IMR-90 (cell line): ENCODE results near the gene RRP7A. TPM values are rescaled to one million over a fixed set of nuclear protein-coding genes. Genes with fewer than 3 reads are reported as not detected.

Source experiments
- ATAC-seq: fragments of 200-7000 bp; cut with Tn5 transposase; 2 replicates; pipeline ENCODE4 v1.9.1; 2020; ENCODE audit warnings: low read depth, mild to moderate bottlenecking, moderate library complexity
- BruUV-seq: library from RNA; stranded (reverse); fragments of 400-500 nt; replicated peaks from 2 replicates; lab custom pipeline; 2021; lab: Mats Ljungman, UMichigan
- CTCF ChIA-PET: fragments of 300-600 bp; formaldehyde crosslinking; extraction: SDS; loops from one replicate; lab custom pipeline; 2021; ENCODE audit warnings: antibody characterized with exemption; lab: Yijun Ruan, JAX
- POLR2A ChIA-PET: fragments of 300-600 bp; sonication (Branson Sonifier 250); formaldehyde crosslinking; loops from one replicate; lab custom pipeline; 2022; ENCODE audit warnings: antibody characterized with exemption; ENCODE audit not compliant: unreplicated experiment; lab: Charles Lee
- DNase-seq: peaks from one replicate; pipeline ENCODE4 v3.0.0; 2013
- H2AFZ ChIP-seq: replicated peaks from 2 replicates; pipeline ENCODE3; 2013; ENCODE audit warnings: low read length, mild to moderate bottlenecking; ENCODE audit not compliant: poor library complexity
- H2AK5ac ChIP-seq: 2 replicates; pipeline ENCODE4 v1.6.1; 2013; ENCODE audit warnings: low read depth, low read length, inconsistent platforms
- H2AK9ac ChIP-seq: replicated peaks from 2 replicates; pipeline ENCODE3; 2013; ENCODE audit warnings: mild to moderate bottlenecking, low read depth, low read length, moderate library complexity; ENCODE audit not compliant: poor library complexity
- H2BK120ac ChIP-seq: 2 replicates; pipeline ENCODE4 v1.6.1; 2013; ENCODE audit warnings: low read depth, low read length, inconsistent platforms
- H2BK15ac ChIP-seq: 3 replicates; pipeline ENCODE4 v1.6.1; 2013; ENCODE audit warnings: low read depth, low read length, inconsistent platforms
- H2BK20ac ChIP-seq: 2 replicates; pipeline ENCODE4 v1.6.1; 2013; ENCODE audit warnings: low read depth, mild to moderate bottlenecking, inconsistent platforms, low read length, moderate library complexity
- H2BK5ac ChIP-seq: 2 replicates; pipeline ENCODE4 v1.6.1; 2013; ENCODE audit warnings: mild to moderate bottlenecking, low read depth, low read length, inconsistent platforms; ENCODE audit not compliant: poor library complexity, severe bottlenecking
- H3K14ac ChIP-seq: replicated peaks from 2 replicates; pipeline ENCODE4 v1.6.1; 2013; ENCODE audit warnings: low read depth, low read length, inconsistent platforms
- H3K18ac ChIP-seq: 2 replicates; pipeline ENCODE4 v1.6.1; 2013; ENCODE audit warnings: low read depth, low read length, control low read depth
- H3K23ac ChIP-seq: 2 replicates; pipeline ENCODE4 v1.6.1; 2013; ENCODE audit warnings: low read depth, low read length, inconsistent platforms
- H3K27ac ChIP-seq: 2 replicates; pipeline ENCODE4 v1.5.1; 2013; ENCODE audit warnings: mild to moderate bottlenecking, control low read depth, low read length; ENCODE audit not compliant: insufficient read depth
- H3K27me3 ChIP-seq: 2 replicates; pipeline ENCODE4 v1.6.1; 2013; ENCODE audit warnings: low read length; ENCODE audit not compliant: control insufficient read depth, insufficient read depth
- H3K36me3 ChIP-seq: 2 replicates; pipeline ENCODE4 v1.6.1; 2013; ENCODE audit warnings: low read length, mixed read lengths; ENCODE audit not compliant: control insufficient read depth, insufficient read depth
- H3K4ac ChIP-seq: 2 replicates; pipeline ENCODE4 v1.6.1; 2013; ENCODE audit warnings: low read depth, low read length, inconsistent platforms
- H3K4me1 ChIP-seq: 2 replicates; pipeline ENCODE4 v1.6.1; 2013; ENCODE audit warnings: low read length, mixed read lengths; ENCODE audit not compliant: control insufficient read depth, insufficient read depth
- H3K4me2 ChIP-seq: 2 replicates; pipeline ENCODE4 v1.6.1; 2013; ENCODE audit warnings: low read depth, mild to moderate bottlenecking, control low read depth, low read length, moderate library complexity
- H3K4me3 ChIP-seq: 2 replicates; pipeline ENCODE4 v1.5.1; 2013; ENCODE audit warnings: low read depth, mild to moderate bottlenecking, control low read depth, low read length, moderate library complexity; ENCODE audit not compliant: insufficient read depth
- H3K56ac ChIP-seq: 2 replicates; pipeline ENCODE4 v1.6.1; 2013; ENCODE audit warnings: low read length, inconsistent platforms; ENCODE audit not compliant: insufficient read depth; ENCODE audit errors: extremely low read depth
- H3K79me1 ChIP-seq, 2 experiments: 2 replicates each; pipeline ENCODE4 v1.6.1; 2013; ENCODE audit warnings: low read length in 2 of 2, inconsistent platforms in 1 of 2, low read depth in 1 of 2
- H3K9ac ChIP-seq: 2 replicates; pipeline ENCODE4 v1.6.1; 2013; ENCODE audit warnings: low read depth, low read length, control low read depth
- H3K9me1 ChIP-seq: 2 replicates; pipeline ENCODE4 v1.6.1; 2013; ENCODE audit warnings: low read length, inconsistent platforms; ENCODE audit not compliant: insufficient read depth
- H3K9me3 ChIP-seq: 2 replicates; pipeline ENCODE4 v1.6.1; 2013; ENCODE audit warnings: low read length; ENCODE audit not compliant: control insufficient read depth, insufficient read depth
- H4K20me1 ChIP-seq: 2 replicates; pipeline ENCODE4 v1.6.1; 2013; ENCODE audit warnings: low read length, inconsistent platforms; ENCODE audit not compliant: insufficient read depth
- H4K5ac ChIP-seq: 2 replicates; pipeline ENCODE4 v1.6.1; 2013; ENCODE audit warnings: mild to moderate bottlenecking, low read depth, low read length, control low read depth
- H4K8ac ChIP-seq, 2 experiments: 2 replicates each; pipeline ENCODE4 v1.6.1; 2013; ENCODE audit warnings: low read depth in 2 of 2, low read length in 2 of 2, control low read depth in 1 of 2, inconsistent platforms in 1 of 2
- H4K91ac ChIP-seq: 2 replicates; pipeline ENCODE4 v1.6.1; 2013; ENCODE audit warnings: low read depth, low read length, inconsistent platforms; ENCODE audit not compliant: insufficient read depth
- BHLHE40 ChIP-seq: fragments of 150-350 bp; IDR thresholded peaks from 2 replicates; pipeline ENCODE4 v1.6.1; 2016; ENCODE audit warnings: mild to moderate bottlenecking, low read depth, low read length
- CEBPB ChIP-seq: IDR thresholded peaks from 2 replicates; pipeline ENCODE4 v1.6.1; 2012; ENCODE audit warnings: low read depth, low read length, improper control_type of control experiment
- CHD1 ChIP-seq: IDR thresholded peaks from 2 replicates; pipeline ENCODE4 v1.6.1; 2012; ENCODE audit warnings: low read depth, low read length, improper control_type of control experiment
- CTCF ChIP-seq: conservative IDR thresholded peaks from 2 replicates; pipeline ENCODE4 v1.5.1; 2012; ENCODE audit warnings: mild to moderate bottlenecking, low read depth, low read length, improper control_type of control experiment
- ELK1 ChIP-seq: fragments of 150-350 bp; IDR thresholded peaks from 2 replicates; pipeline ENCODE4 v1.6.1; 2016; ENCODE audit warnings: low read depth, mild to moderate bottlenecking, low read length, moderate library complexity, borderline replicate concordance
- FOS ChIP-seq: fragments of 150-350 bp; IDR thresholded peaks from 2 replicates; pipeline ENCODE4 v1.6.1; 2016; ENCODE audit warnings: low read depth, low read length
- MAZ ChIP-seq: IDR thresholded peaks from 2 replicates; pipeline ENCODE4 v1.6.1; 2012; ENCODE audit warnings: low read depth, mild to moderate bottlenecking, low read length, improper control_type of control experiment, moderate library complexity, borderline replicate concordance
- POLR2A ChIP-seq: IDR thresholded peaks from 2 replicates; pipeline ENCODE4 v1.6.1; 2012; ENCODE audit warnings: mild to moderate bottlenecking, low read depth, low read length
- RAD21 ChIP-seq: IDR thresholded peaks from 2 replicates; pipeline ENCODE4 v1.6.1; 2012; ENCODE audit warnings: low read length, improper control_type of control experiment
- RCOR1 ChIP-seq: IDR thresholded peaks from 2 replicates; pipeline ENCODE4 v1.6.1; 2012; ENCODE audit warnings: mild to moderate bottlenecking, low read length, improper control_type of control experiment; ENCODE audit not compliant: insufficient replicate concordance
- USF2 ChIP-seq: fragments of 150-350 bp; IDR thresholded peaks from 2 replicates; pipeline ENCODE4 v1.6.1; 2017; ENCODE audit warnings: mild to moderate bottlenecking, antibody characterized with exemption, low read length, low read depth
- WGBS, 2 experiments: methylation state at CpG; one replicate each; pipeline versions ENCODE4 v1.1.5 to v1.1.7; 2013; ENCODE audit warnings: missing lambda C conversion rate in 2 of 2; ENCODE audit not compliant: insufficient read length in 1 of 2; ENCODE audit errors: extremely low coverage in 2 of 2; 5-methylcytosine and 5-hydroxymethylcytosine counted together
- dilution Hi-C: fragments of 300-500 bp; cut with HindIII; formaldehyde crosslinking; loops from one replicate; pipeline ENCODE4 v1.14.3; 2018; ENCODE audit warnings: low sequenced_read_pairs; ENCODE audit not compliant: unreplicated experiment
- in situ Hi-C: fragments of 300-500 bp; cut with MboI; formaldehyde crosslinking; loops from 3 replicates; pipeline ENCODE4 v1.14.3; 2019; ENCODE audit warnings: low sequenced_read_pairs, inconsistent platforms, mixed read lengths
- intact Hi-C: fragments of 100-400 bp; cut with micrococcal nuclease; formaldehyde crosslinking; loops from 2 replicates; pipeline ENCODE4 v1.10.0; 2022
- polyA plus RNA-seq, 3 experiments: library from polyadenylated mRNA; depleted of rRNA; stranded (reverse); fragments of >200 nt; gene quantifications; 2 replicates each; pipeline ENCODE4 v1.2.3, GENCODE V29; 2012; ENCODE audit warnings: low replicate concordance in 1 of 3
- total RNA-seq: library from RNA; depleted of rRNA; stranded (reverse); fragments of >200 nt; gene quantifications from 2 replicates; pipeline ENCODE4 v1.2.3, GENCODE V29; 2012

RRP7A gene
- total and polyA plus RNA-seq, 2 of the 4 experiments (the other 2 are of a cell fraction): 25.5 to 29.2 TPM

GRCh38 chr22:42475122-42475521 lies 44.5 kb downstream of the RRP7A start:
- no peak overlapping the region for H3K4me2 ChIP-seq
- BruUV-seq: no TSS peak
- no peak for ATAC-seq
- no peaks in the 10 kb centered on the region for H3K9me3 ChIP-seq
- CTCF ChIA-PET: no interaction called here
- no peak for DNase-seq
- H4K91ac ChIP-seq: no peak overlapping the region
- H3K14ac ChIP-seq: no peak overlapping the region
- no peak overlapping the region for H3K23ac ChIP-seq
- no peak overlapping the region for H3K4me3 ChIP-seq
- in situ Hi-C loops (no loop called here), dilution Hi-C loops (no loop called here), intact Hi-C loops (loop anchor here (10.0 kb wide), 1 partner anchor 380 kb away; the partner anchor contains the start of gene NDUFA6)
- no peak overlapping the region for H2BK20ac ChIP-seq
- H4K5ac ChIP-seq: no peak overlapping the region
- no peaks in the 10 kb centered on the region for H3K36me3 ChIP-seq
- no peak overlapping the region for H2AFZ ChIP-seq
- peaks cover 19% of the 10 kb centered on the region for H3K27me3 ChIP-seq
- WGBS, 2 experiments: 73% methylated on average over 2 of the region's 2 CpGs; no CpG with 5 or more reads in 1 of the 2 experiments
- no peak overlapping the region for H2AK5ac ChIP-seq
- no peak overlapping the region for H3K18ac ChIP-seq
- no peak overlapping the region for H3K56ac ChIP-seq
- H4K8ac ChIP-seq: no peak overlapping the region
- no peak overlapping the region for H2BK15ac ChIP-seq
- no peak overlapping the region for H3K9ac ChIP-seq
- TF ChIP-seq CHD1: no peak
- no peak for TF ChIP-seq CTCF
- no peak for TF ChIP-seq MAZ
- no peak for TF ChIP-seq ELK1
- no peak for TF ChIP-seq USF2
- no peak for TF ChIP-seq RCOR1
- no peak for TF ChIP-seq FOS
- TF ChIP-seq CEBPB: no peak
- TF ChIP-seq POLR2A: no peak
- TF ChIP-seq RAD21: no peak
- TF ChIP-seq BHLHE40: no peak
- no peak overlapping the region for H2BK5ac ChIP-seq
- H3K27ac ChIP-seq: no peak overlapping the region
- H3K79me1 ChIP-seq: no peaks in the 10 kb centered on the region
- no peaks in the 10 kb centered on the region for H4K20me1 ChIP-seq
- no peaks in the 10 kb centered on the region for H3K4me1 ChIP-seq
- no peaks in the 10 kb centered on the region for H3K9me1 ChIP-seq
- H2AK9ac ChIP-seq: peak overlapping the region; percentile 70
- no peak overlapping the region for H2BK120ac ChIP-seq
- H3K4ac ChIP-seq: no peak overlapping the region
- POLR2A ChIA-PET: no interaction called here
